Natural killer cell (primary cell): ENCODE results near the gene TMEM117. TPM values are rescaled to one million over a fixed set of nuclear protein-coding genes. Genes with fewer than 3 reads are reported as not detected.

Experiments used
- ATAC-seq, 3 donors: fragments of 150-1000 bp in 2 of 3; fragments of 200-7000 bp in 1 of 3; cut with Tn5 transposase; 1 replicate in 1 of 3; 2 replicates in 2 of 3; pipeline ENCODE4 v1.10.0; 2021; ENCODE audit warnings: mild to moderate bottlenecking in 2 of 3, moderate library complexity in 2 of 3
- DNase-seq, 2 donors: peaks; one replicate each; pipeline versions ENCODE4 v3.0.0 to v3.0.0-alpha.2; 2013 to 2021; ENCODE audit warnings: mixed read lengths in 1 of 2
- H3K27ac ChIP-seq: one replicate; pipeline ENCODE4 v1.5.1; 2013; ENCODE audit warnings: mild to moderate bottlenecking, low read length
- H3K27me3 ChIP-seq: one replicate; pipeline ENCODE4 v1.6.1; 2013; ENCODE audit warnings: low read length; ENCODE audit not compliant: control insufficient read depth, insufficient read depth
- H3K36me3 ChIP-seq: one replicate; pipeline ENCODE4 v1.6.1; 2013; ENCODE audit warnings: low read length; ENCODE audit not compliant: control insufficient read depth, insufficient read depth
- H3K4me1 ChIP-seq: one replicate; pipeline ENCODE4 v1.6.1; 2013; ENCODE audit warnings: low read length; ENCODE audit not compliant: control insufficient read depth, insufficient read depth
- H3K4me3 ChIP-seq: one replicate; pipeline ENCODE4 v1.5.1; 2013; ENCODE audit warnings: low read length
- H3K9me3 ChIP-seq: one replicate; pipeline ENCODE4 v1.6.1; 2013; ENCODE audit warnings: low read length; ENCODE audit not compliant: control insufficient read depth, insufficient read depth
- H3K27ac Mint-ChIP-seq, 2 donors: one replicate each; pipeline ENCODE4 v1.8.0; 2022; ENCODE audit warnings: mild to moderate bottlenecking in 2 of 2, mixed read lengths in 2 of 2, moderate library complexity in 1 of 2
- H3K27me3 Mint-ChIP-seq, 2 donors: one replicate each; pipeline ENCODE4 v1.8.0; 2022; ENCODE audit warnings: low read depth in 2 of 2, mixed read lengths in 2 of 2
- H3K36me3 Mint-ChIP-seq: one replicate; pipeline ENCODE4 v1.8.0; 2022; ENCODE audit warnings: mixed read lengths
- H3K4me1 Mint-ChIP-seq, 2 donors: one replicate each; pipeline ENCODE4 v1.8.0; 2022; ENCODE audit warnings: mixed read lengths in 2 of 2
- H3K4me3 Mint-ChIP-seq: one replicate; pipeline ENCODE4 v1.8.0; 2022; ENCODE audit warnings: mild to moderate bottlenecking, moderate library complexity, mixed read lengths
- H3K9me3 Mint-ChIP-seq, 2 donors: one replicate each; pipeline ENCODE4 v1.8.0; 2022; ENCODE audit warnings: mixed read lengths in 2 of 2
- WGBS: methylation state at CpG from one replicate; pipeline ENCODE4 v1.1.7; 2013; ENCODE audit warnings: missing lambda C conversion rate; ENCODE audit not compliant: insufficient coverage; 5-methylcytosine and 5-hydroxymethylcytosine counted together
- intact Hi-C: fragments of 100-400 bp; cut with micrococcal nuclease; formaldehyde crosslinking; loops from one replicate; pipeline ENCODE4 v1.14.2; 2022
- total RNA-seq, 4 donors: library from RNA; stranded (reverse); fragments of 120-200 nt in 1 of 4; gene quantifications; one replicate each; pipeline versions ENCODE4 v1.2.3 to v1.2.4, GENCODE V29; 2013 to 2022
- TF ChIP-seq, protein P1 (sequence below): fragments of 200-600 bp; IDR thresholded peaks from one replicate; pipeline ENCODE4 v1.8.0; 2022; ENCODE audit warnings: antibody characterized with exemption

TMEM117 gene
- total RNA-seq, 3 donors from 2014 or later (not counting 1 experiment from before 2014, with no cell fraction given) = 7.1 to 8.1 (median 7.9) TPM

DNA sequence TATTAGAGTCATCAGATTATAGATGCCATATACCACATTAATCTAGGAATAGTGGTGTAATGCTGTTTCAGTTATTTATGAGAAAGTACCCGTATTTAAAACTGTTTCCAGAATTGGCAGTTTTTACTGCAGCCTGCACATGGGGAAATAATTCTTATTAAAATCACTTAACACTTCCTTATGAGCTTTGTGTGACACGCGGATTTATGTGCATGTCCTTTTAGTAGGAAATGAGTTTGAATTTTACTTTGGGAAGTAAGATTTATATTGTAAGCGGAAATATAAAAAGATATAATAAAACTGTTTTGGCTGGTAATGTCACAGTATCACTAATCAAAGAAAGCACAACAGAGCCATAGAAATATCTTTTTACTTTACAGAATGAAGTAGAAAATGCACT is 132.9 kb downstream of the TMEM117 start:
- H3K4me1 Mint-ChIP-seq = no peaks in the 10 kb centered on the region
- H3K27me3 ChIP-seq = no peaks in the 10 kb centered on the region
- H3K36me3 Mint-ChIP-seq = no peaks in the 10 kb centered on the region
- WGBS = no CpG with 5 or more reads among the region's 4 CpGs
- no peak overlapping the region for H3K27ac Mint-ChIP-seq
- ATAC-seq (no peak), DNase-seq (no peak)
- no peaks in the 10 kb centered on the region for H3K9me3 ChIP-seq
- no peaks in the 10 kb centered on the region for H3K27me3 Mint-ChIP-seq
- H3K9me3 Mint-ChIP-seq = peaks cover 0 to 3% of the 10 kb centered on the region in 2 donors
- H3K4me3 Mint-ChIP-seq = no peak overlapping the region
- TF ChIP-seq, protein P1, sequence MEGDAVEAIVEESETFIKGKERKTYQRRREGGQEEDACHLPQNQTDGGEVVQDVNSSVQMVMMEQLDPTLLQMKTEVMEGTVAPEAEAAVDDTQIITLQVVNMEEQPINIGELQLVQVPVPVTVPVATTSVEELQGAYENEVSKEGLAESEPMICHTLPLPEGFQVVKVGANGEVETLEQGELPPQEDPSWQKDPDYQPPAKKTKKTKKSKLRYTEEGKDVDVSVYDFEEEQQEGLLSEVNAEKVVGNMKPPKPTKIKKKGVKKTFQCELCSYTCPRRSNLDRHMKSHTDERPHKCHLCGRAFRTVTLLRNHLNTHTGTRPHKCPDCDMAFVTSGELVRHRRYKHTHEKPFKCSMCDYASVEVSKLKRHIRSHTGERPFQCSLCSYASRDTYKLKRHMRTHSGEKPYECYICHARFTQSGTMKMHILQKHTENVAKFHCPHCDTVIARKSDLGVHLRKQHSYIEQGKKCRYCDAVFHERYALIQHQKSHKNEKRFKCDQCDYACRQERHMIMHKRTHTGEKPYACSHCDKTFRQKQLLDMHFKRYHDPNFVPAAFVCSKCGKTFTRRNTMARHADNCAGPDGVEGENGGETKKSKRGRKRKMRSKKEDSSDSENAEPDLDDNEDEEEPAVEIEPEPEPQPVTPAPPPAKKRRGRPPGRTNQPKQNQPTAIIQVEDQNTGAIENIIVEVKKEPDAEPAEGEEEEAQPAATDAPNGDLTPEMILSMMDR = no peak
- H3K36me3 ChIP-seq = no peaks in the 10 kb centered on the region
- H3K4me3 ChIP-seq = no peak overlapping the region
- intact Hi-C loops = no loop called here
- no peak overlapping the region for H3K27ac ChIP-seq
- no peaks in the 10 kb centered on the region for H3K4me1 ChIP-seq

DNA sequence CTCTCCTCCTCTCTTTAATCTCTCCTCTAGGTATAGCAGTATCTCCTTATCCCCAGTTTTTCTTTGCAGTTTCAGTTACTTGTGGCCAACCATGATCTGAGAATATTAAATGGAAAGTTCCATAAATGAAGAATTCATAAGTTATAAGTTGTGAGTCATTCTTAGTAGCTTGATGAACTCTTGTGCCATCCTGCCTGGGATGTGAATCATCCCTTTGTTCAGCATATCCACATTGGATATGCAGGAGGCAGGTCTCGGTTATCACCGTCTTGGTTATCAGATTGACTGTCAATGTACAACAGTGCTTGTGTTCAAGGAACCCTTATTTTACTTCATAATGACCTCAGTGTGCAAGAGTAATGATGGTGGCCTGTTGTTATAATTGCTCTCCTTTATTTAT is 134.0 kb downstream of the TMEM117 start:
- Mint-ChIP-seq H3K9me3 (peaks cover 0 to 3% of the 10 kb centered on the region in 2 donors), H3K36me3 (no peaks in the 10 kb centered on the region), H3K27me3 (no peaks in the 10 kb centered on the region), H3K27ac (no peak overlapping the region), H3K4me1 (no peaks in the 10 kb centered on the region), H3K4me3 (no peak overlapping the region)
- DNase-seq = no peak
- TF ChIP-seq, protein P1 = no peak
- no peak overlapping the region for H3K27ac ChIP-seq
- WGBS = 100% methylated on average over 2 of the region's 2 CpGs
- H3K4me3 ChIP-seq = no peak overlapping the region
- no peaks in the 10 kb centered on the region for H3K27me3 ChIP-seq
- H3K4me1 ChIP-seq = no peaks in the 10 kb centered on the region
- no peaks in the 10 kb centered on the region for H3K9me3 ChIP-seq
- no peak for ATAC-seq
- H3K36me3 ChIP-seq = no peaks in the 10 kb centered on the region
- intact Hi-C loops = no loop called here

DNA sequence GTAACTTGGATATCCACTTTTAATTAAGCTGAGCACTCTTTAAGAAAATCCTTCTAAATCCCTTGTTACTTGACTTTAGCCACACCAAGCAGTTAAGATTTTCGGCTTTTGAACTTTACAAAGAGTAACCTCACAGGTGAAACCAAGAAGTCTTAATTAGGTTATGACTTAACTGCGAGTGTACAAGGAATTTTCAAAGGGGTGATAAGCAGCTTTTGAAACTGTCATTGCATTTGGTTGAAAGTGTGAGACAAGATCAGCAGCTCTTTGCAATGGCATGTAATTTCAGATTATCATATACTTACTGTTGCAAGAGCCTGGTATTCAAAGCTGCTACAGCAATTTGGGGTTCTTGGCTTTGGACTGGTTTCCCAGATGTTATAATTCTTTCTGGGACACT is 137.5 kb downstream of the TMEM117 start:
- intact Hi-C loops = no loop called here
- H3K27ac Mint-ChIP-seq = no peak overlapping the region
- H3K9me3 Mint-ChIP-seq = no peaks in the 10 kb centered on the region
- Histone ChIP-seq H3K27me3 (no peaks in the 10 kb centered on the region), H3K36me3 (no peaks in the 10 kb centered on the region), H3K4me1 (no peaks in the 10 kb centered on the region), H3K9me3 (no peaks in the 10 kb centered on the region), H3K27ac (no peak overlapping the region), H3K4me3 (no peak overlapping the region)
- DNase-seq (no peak), ATAC-seq (no peak)
- H3K4me1 Mint-ChIP-seq = no peaks in the 10 kb centered on the region
- WGBS = 85% methylated on average over 2 of the region's 2 CpGs
- TF ChIP-seq, protein P1 = no peak
- no peaks in the 10 kb centered on the region for H3K27me3 Mint-ChIP-seq
- no peak overlapping the region for H3K4me3 Mint-ChIP-seq
- H3K36me3 Mint-ChIP-seq = no peaks in the 10 kb centered on the region

DNA sequence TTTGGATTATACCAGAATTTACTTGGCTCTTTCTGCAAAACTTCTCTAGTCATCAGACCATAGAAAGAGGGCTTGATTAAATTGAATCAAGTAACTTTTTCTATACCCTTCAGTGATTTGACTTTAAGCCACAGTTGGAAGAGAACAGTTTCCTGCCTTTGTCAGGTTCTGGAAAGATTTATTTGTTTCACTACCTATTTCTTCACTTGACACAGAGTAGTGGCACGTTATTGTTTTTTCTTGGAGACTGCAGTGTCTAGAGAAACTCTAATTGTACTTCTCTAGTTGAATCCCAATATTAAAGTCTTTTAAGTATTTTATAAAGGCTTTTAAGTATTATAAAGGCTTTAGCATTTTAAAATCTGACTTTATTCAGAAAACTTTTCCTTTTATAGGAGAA is 138.1 kb downstream of the TMEM117 start:
- no peaks in the 10 kb centered on the region for H3K4me1 Mint-ChIP-seq
- Histone ChIP-seq H3K4me1 (no peaks in the 10 kb centered on the region), H3K27me3 (no peaks in the 10 kb centered on the region), H3K27ac (no peak overlapping the region), H3K36me3 (no peaks in the 10 kb centered on the region), H3K9me3 (no peaks in the 10 kb centered on the region), H3K4me3 (no peak overlapping the region)
- H3K36me3 Mint-ChIP-seq = no peaks in the 10 kb centered on the region
- TF ChIP-seq, protein P1 = no peak
- ATAC-seq = no peak
- no CpG with 5 or more reads among the region's 1 CpG for WGBS
- H3K9me3 Mint-ChIP-seq = no peaks in the 10 kb centered on the region
- intact Hi-C loops = no loop called here
- H3K27me3 Mint-ChIP-seq = no peaks in the 10 kb centered on the region
- H3K4me3 Mint-ChIP-seq = no peak overlapping the region
- no peak overlapping the region for H3K27ac Mint-ChIP-seq
- DNase-seq = no peak
